Aorta (tissue), 5 donors: ENCODE data around the gene PDIA5. TPM values are rescaled to one million over a fixed set of nuclear protein-coding genes. Genes with fewer than 3 reads are reported as not detected.
A peak's percentile ranks its signal among the peaks of the same experiment; 100 is the strongest.

Experiments used
- ATAC-seq: fragments of 200-7000 bp; cut with Tn5 transposase; one replicate; pipeline ENCODE4 v1.9.1; 2022; ENCODE audit warnings: moderate library complexity; ENCODE audit not compliant: low FRiP score
- DNase-seq, 2 donors: peaks; one replicate each; pipeline ENCODE4 v3.0.0-alpha.2; 2020
- H3K27ac ChIP-seq, 2 donors: one replicate each; pipeline ENCODE4 v1.5.1; 2013; ENCODE audit warnings: low read length in 2 of 2, mild to moderate bottlenecking in 2 of 2, moderate library complexity in 2 of 2, control low read depth in 1 of 2, inconsistent platforms in 1 of 2, low read depth in 1 of 2
- H3K27me3 ChIP-seq, 2 donors: one replicate each; pipeline ENCODE4 v1.6.1; 2013; ENCODE audit warnings: control low read depth in 1 of 2, low read length in 1 of 2, mild to moderate bottlenecking in 1 of 2, moderate library complexity in 1 of 2; ENCODE audit not compliant: insufficient read depth in 2 of 2, control insufficient read depth in 1 of 2
- H3K36me3 ChIP-seq, 2 donors: one replicate each; pipeline ENCODE4 v1.6.1; 2013; ENCODE audit warnings: control low read depth in 1 of 2, low read length in 1 of 2, mild to moderate bottlenecking in 1 of 2; ENCODE audit not compliant: insufficient read depth in 2 of 2, control insufficient read depth in 1 of 2
- H3K4me1 ChIP-seq, 2 donors: one replicate each; pipeline ENCODE4 v1.6.1; 2013; ENCODE audit warnings: low read length in 2 of 2, control low read depth in 1 of 2, mild to moderate bottlenecking in 1 of 2, moderate library complexity in 1 of 2; ENCODE audit not compliant: insufficient read depth in 2 of 2, control insufficient read depth in 1 of 2
- H3K4me3 ChIP-seq, 2 donors: one replicate each; pipeline ENCODE4 v1.5.1; 2013; ENCODE audit warnings: low read length in 2 of 2, control low read depth in 1 of 2, mild to moderate bottlenecking in 1 of 2
- H3K9me3 ChIP-seq: one replicate; pipeline ENCODE4 v1.6.1; 2013; ENCODE audit warnings: mild to moderate bottlenecking, low read length; ENCODE audit not compliant: control insufficient read depth
- WGBS, 2 donors: extraction: QIAGEN DNeasy Blood & Tissue Kit; methylation state at CpG; one replicate each; pipeline ENCODE4 v1.1.7; 2013; 5-methylcytosine and 5-hydroxymethylcytosine counted together
- intact Hi-C, 2 donors: fragments of 100-400 bp; cut with DNase I; formaldehyde crosslinking; loops; one replicate each; pipeline versions ENCODE4 v1.14.2 to v1.15.0; 2022
- polyA plus RNA-seq, 2 donors: library from polyadenylated mRNA; stranded (reverse); fragments of 200-250 nt; gene quantifications; one replicate each; pipeline ENCODE4 v1.2.3, GENCODE V29; 2013
- total RNA-seq, 2 donors: library from RNA; stranded (reverse); fragmentation: NEBNext Ultra II Directional; extraction: Animal tissue kit (Norgen Biotek cat#: 25700); gene quantifications; one replicate each; pipeline ENCODE4 v1.2.1, GENCODE V29; 2021
- donor health status: healthy with polysubstance abuse.
- donor health status: Bipolar disorder and iron deficiency.
- donor health status: DM: no; HTN: no; CAD: no.
- donor health status: DM: no; HTN: no; CAD: no.
- donor health status: DM: yes; HTN: yes; CAD: no.

Gene PDIA5
- total and polyA plus RNA-seq, 4 donors: 8.6 to 50.4 (median 30.4) TPM

- Histone ChIP-seq H3K9me3 (no peaks in the 10 kb centered on the region), H3K27me3 (no peaks in the 10 kb centered on the region), H3K36me3 (no peaks in the 10 kb centered on the region), H3K4me3 (no peak overlapping the region), H3K4me1 (no peaks in the 10 kb centered on the region), H3K27ac (no peak overlapping the region)
- ATAC-seq (no peak), DNase-seq (no peak)
- 85 to 93% methylated on average over 2 of the region's 2 CpGs for WGBS, 2 donors
- intact Hi-C loops: no loop called here
Observed at GRCh38 chr3:123186695-123187094, 119.9 kb downstream of the PDIA5 start.

GRCh38 chr3:123188058-123188457 is 121.2 kb downstream of the PDIA5 start:
- no peak overlapping the region for H3K27ac ChIP-seq
- 94 to 95% methylated on average over 6 of the region's 6 CpGs for WGBS, 2 donors
- no peaks in the 10 kb centered on the region for H3K4me1 ChIP-seq
- ATAC-seq (no peak), DNase-seq (no peak)
- H3K27me3 ChIP-seq: no peaks in the 10 kb centered on the region
- no peaks in the 10 kb centered on the region for H3K9me3 ChIP-seq
- intact Hi-C loops: no loop called here
- H3K36me3 ChIP-seq: no peaks in the 10 kb centered on the region
- no peak overlapping the region for H3K4me3 ChIP-seq

GRCh38 chr3:123193448-123194101 is 126.8 kb downstream of the PDIA5 start:
- H3K4me1 ChIP-seq: no peaks in the 10 kb centered on the region
- DNase-seq: no peak
- no peak overlapping the region for H3K27ac ChIP-seq
- H3K36me3 ChIP-seq: no peaks in the 10 kb centered on the region
- H3K9me3 ChIP-seq: no peaks in the 10 kb centered on the region
- ATAC-seq: no peak
- H3K4me3 ChIP-seq: no peak overlapping the region
- H3K27me3 ChIP-seq: no peaks in the 10 kb centered on the region
- 31 to 48% methylated on average over 5 of the region's 5 CpGs for WGBS, 2 donors
- intact Hi-C loops: no loop called here

GRCh38 chr3:123194552-123194951 is 127.7 kb downstream of the PDIA5 start:
- 54 to 60% methylated on average over 10 of the region's 10 CpGs for WGBS, 2 donors
- H3K27me3 ChIP-seq: no peaks in the 10 kb centered on the region
- no peaks in the 10 kb centered on the region for H3K9me3 ChIP-seq
- intact Hi-C loops: no loop called here
- H3K36me3 ChIP-seq: no peaks in the 10 kb centered on the region
- H3K4me1 ChIP-seq: no peaks in the 10 kb centered on the region
- no peak overlapping the region for H3K4me3 ChIP-seq
- ATAC-seq (no peak), DNase-seq (peak in 1 of 2 donors; percentile 42)
- no peak overlapping the region for H3K27ac ChIP-seq

GRCh38 chr3:123198372-123198771 is 131.5 kb downstream of the PDIA5 start:
- no peak overlapping the region for H3K4me3 ChIP-seq
- ATAC-seq (no peak), DNase-seq (no peak)
- no peaks in the 10 kb centered on the region for H3K4me1 ChIP-seq
- no peak overlapping the region for H3K27ac ChIP-seq
- H3K36me3 ChIP-seq: no peaks in the 10 kb centered on the region
- 96% methylated on average over 1 of the region's 1 CpG for WGBS, 2 donors
- intact Hi-C loops: no loop called here
- no peaks in the 10 kb centered on the region for H3K27me3 ChIP-seq
- no peaks in the 10 kb centered on the region for H3K9me3 ChIP-seq

GRCh38 chr3:123201223-123201556 is 134.4 kb downstream of the PDIA5 start:
- ATAC-seq: no peak
- Histone ChIP-seq H3K4me3 (peak overlapping the region; percentile 46 to 52), H3K27me3 (no peaks in the 10 kb centered on the region), H3K27ac (no peak overlapping the region), H3K9me3 (no peaks in the 10 kb centered on the region), H3K4me1 (no peaks in the 10 kb centered on the region), H3K36me3 (no peaks in the 10 kb centered on the region)
- peak in 1 of 2 donors; percentile 67 for DNase-seq
- 2 to 5% methylated on average over 6 of the region's 6 CpGs for WGBS, 2 donors
- intact Hi-C loops: no loop called here

- H3K4me3 ChIP-seq: peak within 1 kb of the TSS; percentile 52 to 91
- DNase-seq: peak; percentile 96 to 97
- peak; percentile 97 for ATAC-seq
- WGBS, 2 donors: 0% methylated on average over 60 of the region's 60 CpGs
- no peaks in the 10 kb centered on the region for H3K9me3 ChIP-seq
- H3K27ac ChIP-seq: peak within 1 kb of the TSS in 1 of 2 donors; percentile 4
- no peaks in the 10 kb centered on the region for H3K36me3 ChIP-seq
- no peaks in the 10 kb centered on the region for H3K27me3 ChIP-seq
- intact Hi-C loops: no loop called here
- H3K4me1 ChIP-seq: no peaks in the 10 kb centered on the region
Observed at GRCh38 chr3:123201557-123202427, 135.0 kb downstream of the PDIA5 start, which contains the start of gene SEC22A. SEC22A (plus strand) TSS chr3:123201943; CDS start chr3:123209218, 7,275 bp downstream.

GRCh38 chr3:123202451-123202850 is 135.6 kb downstream of the PDIA5 start:
- H3K9me3 ChIP-seq: no peaks in the 10 kb centered on the region
- H3K27ac ChIP-seq: no peak overlapping the region
- H3K4me1 ChIP-seq: no peaks in the 10 kb centered on the region
- no peak for ATAC-seq
- DNase-seq: no peak
- H3K36me3 ChIP-seq: no peaks in the 10 kb centered on the region
- peak overlapping the region; percentile 28 to 91 for H3K4me3 ChIP-seq
- 0% methylated on average over 7 of the region's 7 CpGs for WGBS, 2 donors
- intact Hi-C loops: no loop called here
- H3K27me3 ChIP-seq: no peaks in the 10 kb centered on the region
